ENCODE results near the gene PNPO. TPM values are rescaled to one million over a fixed set of nuclear protein-coding genes. Genes with fewer than 3 reads are reported as not detected.

The PNPO gene
- total and polyA plus RNA-seq, 8 donors: 7.6 to 44.2 (median 12.1) TPM; not detected in 1

- intact Hi-C loops (cut with DNase I; ENCODE audit: low total_unique reads): no loop called here
- TF ChIP-seq EP300 (IDR thresholded peaks at IDR 0.05): no peak
- TF ChIP-seq POLR2AphosphoS5 (IDR thresholded peaks at IDR 0.05): no peak
- no peak for TF ChIP-seq CTCF (IDR thresholded peaks at IDR 0.05)
- TF ChIP-seq POLR2A (IDR thresholded peaks at IDR 0.05): no peak
- WGBS, 5 donors: 29 to 56% (median 47%) methylated on average over 1 of the region's 1 CpG
- Histone ChIP-seq H3K4me3 (no peak overlapping the region), H3K36me3 (peaks cover 0 to 6% (median 3%) of the 10 kb centered on the region in 4 donors), H3K9me3 (no peaks in the 10 kb centered on the region), H3K27ac (no peak overlapping the region), H3K27me3 (peaks cover 0 to 2% (median 0%) of the 10 kb centered on the region in 3 donors), H3K4me1 (peaks cover 11 to 24% (median 15%) of the 10 kb centered on the region in 4 donors)
- DNase-seq: no peak
Observed at GRCh38 chr17:47989700-47990099, 48.3 kb downstream of the PNPO start.

- Histone ChIP-seq H3K9me3 (no peaks in the 10 kb centered on the region), H3K4me3 (no peak overlapping the region), H3K36me3 (no peaks in the 10 kb centered on the region), H3K27ac (no peak overlapping the region), H3K4me1 (peaks cover 11 to 24% (median 15%) of the 10 kb centered on the region in 4 donors), H3K27me3 (peaks cover 0 to 10% (median 0%) of the 10 kb centered on the region in 3 donors)
- 66 to 74% (median 70%) methylated on average over 12 to 14 of the region's 14 CpGs for WGBS, 5 donors
- intact Hi-C loops (cut with DNase I; ENCODE audit: low total_unique reads): no loop called here
- DNase-seq: no peak
- no peak for TF ChIP-seq POLR2AphosphoS5 (IDR thresholded peaks at IDR 0.05)
- no peak for TF ChIP-seq POLR2A (IDR thresholded peaks at IDR 0.05)
- no peak for TF ChIP-seq CTCF (IDR thresholded peaks at IDR 0.05)
- TF ChIP-seq EP300 (IDR thresholded peaks at IDR 0.05): no peak
Observed at GRCh38 chr17:47990962-47991731, 49.8 kb downstream of the PNPO start.

GRCh38 chr17:47992216-47992615 lies 50.8 kb downstream of the PNPO start:
- Histone ChIP-seq H3K4me1 (peaks cover 7 to 18% (median 10%) of the 10 kb centered on the region in 4 donors), H3K36me3 (no peaks in the 10 kb centered on the region), H3K9me3 (no peaks in the 10 kb centered on the region), H3K4me3 (no peak overlapping the region), H3K27me3 (peaks cover 0 to 16% (median 0%) of the 10 kb centered on the region in 3 donors), H3K27ac (no peak overlapping the region)
- no peak for TF ChIP-seq CTCF (IDR thresholded peaks at IDR 0.05)
- 55 to 66% (median 62%) methylated on average over 4 of the region's 4 CpGs for WGBS, 5 donors
- DNase-seq: no peak
- intact Hi-C loops (cut with DNase I; ENCODE audit: low total_unique reads): no loop called here

- Histone ChIP-seq H3K4me3 (no peak overlapping the region), H3K27me3 (peaks cover 0 to 16% (median 0%) of the 10 kb centered on the region in 3 donors), H3K9me3 (no peaks in the 10 kb centered on the region), H3K4me1 (peaks cover 0 to 10% (median 2%) of the 10 kb centered on the region in 4 donors), H3K36me3 (no peaks in the 10 kb centered on the region), H3K27ac (no peak overlapping the region)
- intact Hi-C loops (cut with DNase I; ENCODE audit: low total_unique reads): no loop called here
- 71 to 85% (median 77%) methylated on average over 9 of the region's 9 CpGs for WGBS, 5 donors
- TF ChIP-seq POLR2A (IDR thresholded peaks at IDR 0.05): no peak
- TF ChIP-seq EP300 (IDR thresholded peaks at IDR 0.05): no peak
- no peak for TF ChIP-seq CTCF (IDR thresholded peaks at IDR 0.05)
- no peak for TF ChIP-seq POLR2AphosphoS5 (IDR thresholded peaks at IDR 0.05)
- no peak for DNase-seq
Observed at GRCh38 chr17:47993031-47993564, 51.7 kb downstream of the PNPO start.
